ENCODE measurements around the gene PATE2. TPM values are rescaled to one million over a fixed set of nuclear protein-coding genes. Genes with fewer than 3 reads are reported as not detected.

Gene PATE2
- total RNA-seq, 1 experiment from 2014 or later: not detected

DNA sequence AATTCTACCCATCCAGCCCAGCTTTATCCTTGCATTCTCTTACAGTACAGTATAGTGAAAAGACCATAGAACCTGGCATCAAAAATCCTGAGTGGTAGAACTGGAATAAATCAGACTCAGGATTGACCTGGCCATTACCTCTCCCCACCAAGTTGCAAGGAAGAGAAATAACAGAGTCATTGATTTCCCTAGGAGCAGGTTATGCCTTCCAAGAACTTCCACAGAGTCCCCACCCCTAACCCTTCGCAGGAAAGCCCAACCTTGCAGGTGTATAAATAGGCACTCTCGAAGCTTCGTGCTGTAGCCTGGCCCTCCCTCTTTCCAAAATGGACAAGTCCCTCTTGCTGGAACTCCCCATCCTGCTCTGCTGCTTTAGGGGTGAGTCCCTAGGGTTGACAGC lies 32.6 kb downstream of the PATE2 start, which contains the start of gene PATE1:
PATE1 (plus strand) TSS at position 301 of the 400 bp plus-strand sequence; CDS start at position 327, 26 bp downstream.
- Mint-ChIP-seq H3K9me3 (ENCODE audit: unreplicated experiment) (no peaks in the 10 kb centered on the region), H3K4me3 (ENCODE audit: unreplicated experiment) (no peak within 1 kb of the TSS), H3K4me1 (ENCODE audit: low read depth, unreplicated experiment) (no peaks in the 10 kb centered on the region), H3K27me3 (ENCODE audit: insufficient read depth, unreplicated experiment) (peaks cover 4% of the 10 kb centered on the region), H3K27ac (ENCODE audit: unreplicated experiment) (no peak within 1 kb of the TSS), H3K36me3 (ENCODE audit: insufficient read depth, unreplicated experiment) (no peaks in the 10 kb centered on the region)
- Histone ChIP-seq H3K9me3 (no peaks in the 10 kb centered on the region), H3K36me3 (ENCODE audit: control insufficient read depth, insufficient read depth, low read length) (no peaks in the 10 kb centered on the region), H3K4me1 (no peaks in the 10 kb centered on the region), H3K4me3 (ENCODE audit: low read depth, low read length) (no peak within 1 kb of the TSS), H3K27me3 (replicated peaks; ENCODE audit: control insufficient read depth, insufficient read depth, low read length) (peaks cover 2% of the 10 kb centered on the region; the same call in 1 of the 2 replicates)
- intact Hi-C loops (cut with micrococcal nuclease; ENCODE audit: unreplicated experiment): no loop called here
- no peak for DNase-seq
- ChIA-PET CTCF (no interaction called here), POLR2A (interaction anchor here (0.5 kb wide), 1 partner anchor 186 kb away, joined by 3 read pairs; no protein-coding TSS in a partner anchor)
- no TSS peak for BruUV-seq (replicated peaks)
- TF ChIP-seq, protein P1, sequence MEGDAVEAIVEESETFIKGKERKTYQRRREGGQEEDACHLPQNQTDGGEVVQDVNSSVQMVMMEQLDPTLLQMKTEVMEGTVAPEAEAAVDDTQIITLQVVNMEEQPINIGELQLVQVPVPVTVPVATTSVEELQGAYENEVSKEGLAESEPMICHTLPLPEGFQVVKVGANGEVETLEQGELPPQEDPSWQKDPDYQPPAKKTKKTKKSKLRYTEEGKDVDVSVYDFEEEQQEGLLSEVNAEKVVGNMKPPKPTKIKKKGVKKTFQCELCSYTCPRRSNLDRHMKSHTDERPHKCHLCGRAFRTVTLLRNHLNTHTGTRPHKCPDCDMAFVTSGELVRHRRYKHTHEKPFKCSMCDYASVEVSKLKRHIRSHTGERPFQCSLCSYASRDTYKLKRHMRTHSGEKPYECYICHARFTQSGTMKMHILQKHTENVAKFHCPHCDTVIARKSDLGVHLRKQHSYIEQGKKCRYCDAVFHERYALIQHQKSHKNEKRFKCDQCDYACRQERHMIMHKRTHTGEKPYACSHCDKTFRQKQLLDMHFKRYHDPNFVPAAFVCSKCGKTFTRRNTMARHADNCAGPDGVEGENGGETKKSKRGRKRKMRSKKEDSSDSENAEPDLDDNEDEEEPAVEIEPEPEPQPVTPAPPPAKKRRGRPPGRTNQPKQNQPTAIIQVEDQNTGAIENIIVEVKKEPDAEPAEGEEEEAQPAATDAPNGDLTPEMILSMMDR (IDR thresholded peaks at IDR 0.05; ENCODE audit: insufficient read depth in 1 of 2, low read depth in 1 of 2, low read length in 1 of 2, severe bottlenecking in 1 of 2, unreplicated experiment in 1 of 2): no peak

DNA sequence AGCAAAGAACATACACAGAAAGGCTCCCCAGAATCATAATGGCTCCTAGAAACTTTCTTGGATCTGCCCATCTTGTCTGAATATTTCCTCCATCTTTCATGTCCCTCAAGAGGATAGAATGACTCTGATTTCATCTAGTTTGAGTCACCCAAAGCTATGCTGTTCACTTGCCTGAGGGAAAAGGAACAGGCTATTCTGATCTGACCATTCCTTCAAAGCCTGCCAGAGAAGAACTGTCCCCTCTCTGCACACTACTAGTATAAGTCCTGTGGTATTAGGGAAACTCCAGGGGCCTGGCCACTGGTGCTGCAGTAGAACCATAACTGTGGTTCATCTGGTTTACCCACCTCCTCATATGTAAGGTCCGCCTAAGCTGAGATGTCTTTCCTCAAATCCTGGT lies 34.9 kb downstream of the PATE2 start:
- 0 out of 2 replicates have a peak, but pooled peaks cover 2% of the 10 kb centered on the region for H3K27me3 ChIP-seq (replicated peaks; ENCODE audit: control insufficient read depth, insufficient read depth, low read length)
- no peaks in the 10 kb centered on the region for H3K9me3 ChIP-seq
- POLR2A ChIA-PET: no interaction called here
- H3K27ac Mint-ChIP-seq (ENCODE audit: unreplicated experiment): no peak overlapping the region
- no peaks in the 10 kb centered on the region for H3K4me1 ChIP-seq
- BruUV-seq (replicated peaks): no TSS peak
- H3K27me3 Mint-ChIP-seq (ENCODE audit: insufficient read depth, unreplicated experiment): peaks cover 2% of the 10 kb centered on the region
- CTCF ChIA-PET: no interaction called here
- no peaks in the 10 kb centered on the region for H3K9me3 Mint-ChIP-seq (ENCODE audit: unreplicated experiment)
- intact Hi-C loops (cut with micrococcal nuclease; ENCODE audit: unreplicated experiment): no loop called here
- H3K4me1 Mint-ChIP-seq (ENCODE audit: low read depth, unreplicated experiment): no peaks in the 10 kb centered on the region
- TF ChIP-seq, protein P1 (IDR thresholded peaks at IDR 0.05; ENCODE audit: insufficient read depth in 1 of 2, low read depth in 1 of 2, low read length in 1 of 2, severe bottlenecking in 1 of 2, unreplicated experiment in 1 of 2): no peak
- H3K36me3 Mint-ChIP-seq (ENCODE audit: insufficient read depth, unreplicated experiment): no peaks in the 10 kb centered on the region
- H3K36me3 ChIP-seq (ENCODE audit: control insufficient read depth, insufficient read depth, low read length): no peaks in the 10 kb centered on the region
- H3K4me3 ChIP-seq (ENCODE audit: low read depth, low read length): no peak overlapping the region
- DNase-seq: no peak
- H3K4me3 Mint-ChIP-seq (ENCODE audit: unreplicated experiment): no peak overlapping the region

DNA sequence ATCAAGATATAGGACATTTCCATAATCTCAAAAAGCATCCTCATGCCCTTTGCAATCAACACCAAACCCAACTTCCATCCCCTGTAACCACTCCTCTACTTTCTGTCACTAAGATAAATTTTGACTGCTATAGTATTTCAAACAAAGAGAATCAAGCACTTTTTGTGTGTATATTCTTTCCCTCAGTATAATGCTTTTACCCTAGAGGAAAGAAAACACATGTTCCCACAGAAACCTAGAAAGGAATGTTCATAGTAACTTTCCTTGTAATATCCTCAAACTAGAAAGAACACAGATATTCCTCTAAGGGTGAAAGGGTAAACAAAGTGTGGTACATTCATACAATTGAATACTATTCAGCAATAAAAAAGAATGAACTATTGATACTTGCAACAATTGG lies 38.0 kb downstream of the PATE2 start:
- Mint-ChIP-seq H3K4me3 (ENCODE audit: unreplicated experiment) (no peak overlapping the region), H3K4me1 (ENCODE audit: low read depth, unreplicated experiment) (no peaks in the 10 kb centered on the region), H3K9me3 (ENCODE audit: unreplicated experiment) (no peaks in the 10 kb centered on the region), H3K27me3 (ENCODE audit: insufficient read depth, unreplicated experiment) (peaks cover 12% of the 10 kb centered on the region), H3K36me3 (ENCODE audit: insufficient read depth, unreplicated experiment) (no peaks in the 10 kb centered on the region), H3K27ac (ENCODE audit: unreplicated experiment) (no peak overlapping the region)
- H3K9me3 ChIP-seq: no peaks in the 10 kb centered on the region
- no peaks in the 10 kb centered on the region for H3K4me1 ChIP-seq
- TF ChIP-seq, protein P1 (IDR thresholded peaks at IDR 0.05; ENCODE audit: insufficient read depth in 1 of 2, low read depth in 1 of 2, low read length in 1 of 2, severe bottlenecking in 1 of 2, unreplicated experiment in 1 of 2): no peak
- H3K36me3 ChIP-seq (ENCODE audit: control insufficient read depth, insufficient read depth, low read length): no peaks in the 10 kb centered on the region
- no TSS peak for BruUV-seq (replicated peaks)
- no peak overlapping the region for H3K4me3 ChIP-seq (ENCODE audit: low read depth, low read length)
- ChIA-PET POLR2A (no interaction called here), CTCF (no interaction called here)
- DNase-seq: no peak
- intact Hi-C loops (cut with micrococcal nuclease; ENCODE audit: unreplicated experiment): no loop called here
- 0 out of 2 replicates have a peak, but pooled peaks cover 1% of the 10 kb centered on the region for H3K27me3 ChIP-seq (replicated peaks; ENCODE audit: control insufficient read depth, insufficient read depth, low read length)

All from Caco-2 (cell line).